HL-60 (cell line): ENCODE measurements around the gene NDUFAF8.

ENCODE experiments used
- DNase-seq, 2 experiments: peaks; one replicate each; pipeline ENCODE4 v3.0.0-alpha.2; 2010 to 2020; ENCODE audit warnings: low read depth in 1 of 2, low spot score in 1 of 2
- H3K27ac ChIP-seq: fragments of 250-450 bp; sonication (Bioruptor Pico); replicated peaks from 2 replicates; pipeline ENCODE4 v1.5.1; 2020; ENCODE audit warnings: mild to moderate bottlenecking, moderate library complexity
- H3K27me3 ChIP-seq: fragments of 250-450 bp; sonication (Bioruptor Pico); 2 replicates; pipeline ENCODE4 v1.5.1; 2021; ENCODE audit warnings: mild to moderate bottlenecking, moderate library complexity; ENCODE audit not compliant: insufficient read depth, poor library complexity, severe bottlenecking
- H3K4me3 ChIP-seq: replicated peaks from 2 replicates; pipeline ENCODE4 v1.5.1; 2011; ENCODE audit warnings: mild to moderate bottlenecking, control low read depth, low read length; ENCODE audit not compliant: insufficient read depth
- GABPA ChIP-seq: IDR thresholded peaks from 2 replicates; pipeline ENCODE4 v1.6.1; 2012; ENCODE audit warnings: low read depth
- POLR2AphosphoS5 ChIP-seq: IDR thresholded peaks from 2 replicates; pipeline ENCODE4 v1.6.1; 2012; ENCODE audit warnings: low read depth
- SPI1 ChIP-seq: IDR thresholded peaks from 2 replicates; pipeline ENCODE4 v1.6.1; 2012; ENCODE audit warnings: low read depth, mild to moderate bottlenecking, borderline replicate concordance
- TF ChIP-seq, protein P1 (sequence below): IDR thresholded peaks from 2 replicates; pipeline ENCODE4 v1.6.1; 2012; ENCODE audit warnings: low read depth; ENCODE audit not compliant: insufficient replicate concordance
- TF ChIP-seq, protein P2 (sequence below): IDR thresholded peaks from one replicate; pipeline ENCODE4 v1.5.1; 2011; ENCODE audit warnings: low read length, control low read depth, inconsistent platforms; ENCODE audit not compliant: insufficient read depth

NDUFAF8 gene

DNA sequence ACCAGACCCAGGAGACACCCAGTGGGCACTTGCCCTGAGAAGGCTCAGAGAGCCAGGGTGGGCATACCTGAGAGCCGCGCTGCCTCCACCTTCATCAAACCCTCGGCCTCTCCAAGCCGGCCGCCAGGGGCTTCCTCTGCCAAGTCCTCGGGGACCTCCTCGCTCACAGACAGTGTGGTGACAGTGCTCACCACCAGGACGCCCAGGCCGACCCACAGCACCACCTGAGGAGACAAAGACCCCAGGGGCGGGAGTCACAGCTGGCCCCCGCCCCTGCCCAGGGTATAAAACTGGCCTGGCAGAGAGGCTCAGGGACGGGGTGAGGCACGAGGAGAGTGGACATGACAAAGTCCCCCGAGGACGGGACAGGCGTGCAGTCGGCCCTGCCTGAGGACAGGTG lies 21.1 kb downstream of the NDUFAF8 start:
- DNase-seq = no peak
- no peaks in the 10 kb centered on the region for H3K27me3 ChIP-seq
- H3K4me3 ChIP-seq = no peak overlapping the region
- TF ChIP-seq, protein P1, sequence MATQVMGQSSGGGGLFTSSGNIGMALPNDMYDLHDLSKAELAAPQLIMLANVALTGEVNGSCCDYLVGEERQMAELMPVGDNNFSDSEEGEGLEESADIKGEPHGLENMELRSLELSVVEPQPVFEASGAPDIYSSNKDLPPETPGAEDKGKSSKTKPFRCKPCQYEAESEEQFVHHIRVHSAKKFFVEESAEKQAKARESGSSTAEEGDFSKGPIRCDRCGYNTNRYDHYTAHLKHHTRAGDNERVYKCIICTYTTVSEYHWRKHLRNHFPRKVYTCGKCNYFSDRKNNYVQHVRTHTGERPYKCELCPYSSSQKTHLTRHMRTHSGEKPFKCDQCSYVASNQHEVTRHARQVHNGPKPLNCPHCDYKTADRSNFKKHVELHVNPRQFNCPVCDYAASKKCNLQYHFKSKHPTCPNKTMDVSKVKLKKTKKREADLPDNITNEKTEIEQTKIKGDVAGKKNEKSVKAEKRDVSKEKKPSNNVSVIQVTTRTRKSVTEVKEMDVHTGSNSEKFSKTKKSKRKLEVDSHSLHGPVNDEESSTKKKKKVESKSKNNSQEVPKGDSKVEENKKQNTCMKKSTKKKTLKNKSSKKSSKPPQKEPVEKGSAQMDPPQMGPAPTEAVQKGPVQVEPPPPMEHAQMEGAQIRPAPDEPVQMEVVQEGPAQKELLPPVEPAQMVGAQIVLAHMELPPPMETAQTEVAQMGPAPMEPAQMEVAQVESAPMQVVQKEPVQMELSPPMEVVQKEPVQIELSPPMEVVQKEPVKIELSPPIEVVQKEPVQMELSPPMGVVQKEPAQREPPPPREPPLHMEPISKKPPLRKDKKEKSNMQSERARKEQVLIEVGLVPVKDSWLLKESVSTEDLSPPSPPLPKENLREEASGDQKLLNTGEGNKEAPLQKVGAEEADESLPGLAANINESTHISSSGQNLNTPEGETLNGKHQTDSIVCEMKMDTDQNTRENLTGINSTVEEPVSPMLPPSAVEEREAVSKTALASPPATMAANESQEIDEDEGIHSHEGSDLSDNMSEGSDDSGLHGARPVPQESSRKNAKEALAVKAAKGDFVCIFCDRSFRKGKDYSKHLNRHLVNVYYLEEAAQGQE = no peak
- TF ChIP-seq, protein P2, sequence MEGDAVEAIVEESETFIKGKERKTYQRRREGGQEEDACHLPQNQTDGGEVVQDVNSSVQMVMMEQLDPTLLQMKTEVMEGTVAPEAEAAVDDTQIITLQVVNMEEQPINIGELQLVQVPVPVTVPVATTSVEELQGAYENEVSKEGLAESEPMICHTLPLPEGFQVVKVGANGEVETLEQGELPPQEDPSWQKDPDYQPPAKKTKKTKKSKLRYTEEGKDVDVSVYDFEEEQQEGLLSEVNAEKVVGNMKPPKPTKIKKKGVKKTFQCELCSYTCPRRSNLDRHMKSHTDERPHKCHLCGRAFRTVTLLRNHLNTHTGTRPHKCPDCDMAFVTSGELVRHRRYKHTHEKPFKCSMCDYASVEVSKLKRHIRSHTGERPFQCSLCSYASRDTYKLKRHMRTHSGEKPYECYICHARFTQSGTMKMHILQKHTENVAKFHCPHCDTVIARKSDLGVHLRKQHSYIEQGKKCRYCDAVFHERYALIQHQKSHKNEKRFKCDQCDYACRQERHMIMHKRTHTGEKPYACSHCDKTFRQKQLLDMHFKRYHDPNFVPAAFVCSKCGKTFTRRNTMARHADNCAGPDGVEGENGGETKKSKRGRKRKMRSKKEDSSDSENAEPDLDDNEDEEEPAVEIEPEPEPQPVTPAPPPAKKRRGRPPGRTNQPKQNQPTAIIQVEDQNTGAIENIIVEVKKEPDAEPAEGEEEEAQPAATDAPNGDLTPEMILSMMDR = no peak
- TF ChIP-seq POLR2AphosphoS5 = no peak
- TF ChIP-seq SPI1 = no peak
- TF ChIP-seq GABPA = no peak
- H3K27ac ChIP-seq = no peak overlapping the region

GRCh38 chr17:81260641-81261040 lies 21.5 kb downstream of the NDUFAF8 start:
- H3K27me3 ChIP-seq = no peaks in the 10 kb centered on the region
- H3K27ac ChIP-seq = no peak overlapping the region
- DNase-seq = no peak
- no peak for TF ChIP-seq SPI1
- TF ChIP-seq POLR2AphosphoS5 = no peak
- TF ChIP-seq, protein P2 = no peak
- TF ChIP-seq, protein P1 = no peak
- TF ChIP-seq GABPA = no peak
- H3K4me3 ChIP-seq = no peak overlapping the region

DNA sequence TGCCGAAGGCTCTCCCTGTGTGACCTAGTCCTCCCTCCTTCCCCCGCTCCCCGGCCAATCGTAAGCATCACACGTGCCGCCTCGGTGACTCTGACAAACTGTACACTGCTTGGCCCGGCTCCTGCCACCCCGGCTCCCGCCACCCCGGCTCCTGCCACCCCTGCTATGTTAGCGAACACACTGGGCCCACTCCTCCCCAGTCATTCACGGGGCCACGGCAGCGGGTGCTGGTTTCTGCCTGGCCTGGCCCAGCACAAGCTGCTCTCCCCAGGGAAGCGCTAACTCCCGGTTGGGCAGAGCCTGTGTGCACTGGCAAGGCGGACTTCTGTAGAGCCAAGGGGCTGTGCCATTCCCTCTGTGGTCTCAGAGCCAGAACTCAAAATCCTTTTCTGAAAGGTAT lies 22.0 kb downstream of the NDUFAF8 start:
- Histone ChIP-seq H3K4me3 (no peak overlapping the region), H3K27me3 (no peaks in the 10 kb centered on the region), H3K27ac (no peak overlapping the region)
- TF ChIP-seq GABPA (no peak), SPI1 (no peak), POLR2AphosphoS5 (no peak)
- TF ChIP-seq, protein P1 = no peak
- TF ChIP-seq, protein P2 = no peak
- no peak for DNase-seq
